ENCODE measurements around the gene ELL3.
"Not testable (repeated sequence)": the region's sequence is repeated elsewhere in the genome, so short reads cannot be mapped to it uniquely, and the experiment has no call there.

Gene ELL3

GRCh38 chr15:43749690-43750345 lies 26.9 kb downstream of the ELL3 start:
- no peak overlapping the region for H3K4me3 ChIP-seq (ENCODE audit: control insufficient read depth, low read depth, low read length)
- DNase-seq (ENCODE audit: low read depth) = no peak
- TF ChIP-seq, protein P1, sequence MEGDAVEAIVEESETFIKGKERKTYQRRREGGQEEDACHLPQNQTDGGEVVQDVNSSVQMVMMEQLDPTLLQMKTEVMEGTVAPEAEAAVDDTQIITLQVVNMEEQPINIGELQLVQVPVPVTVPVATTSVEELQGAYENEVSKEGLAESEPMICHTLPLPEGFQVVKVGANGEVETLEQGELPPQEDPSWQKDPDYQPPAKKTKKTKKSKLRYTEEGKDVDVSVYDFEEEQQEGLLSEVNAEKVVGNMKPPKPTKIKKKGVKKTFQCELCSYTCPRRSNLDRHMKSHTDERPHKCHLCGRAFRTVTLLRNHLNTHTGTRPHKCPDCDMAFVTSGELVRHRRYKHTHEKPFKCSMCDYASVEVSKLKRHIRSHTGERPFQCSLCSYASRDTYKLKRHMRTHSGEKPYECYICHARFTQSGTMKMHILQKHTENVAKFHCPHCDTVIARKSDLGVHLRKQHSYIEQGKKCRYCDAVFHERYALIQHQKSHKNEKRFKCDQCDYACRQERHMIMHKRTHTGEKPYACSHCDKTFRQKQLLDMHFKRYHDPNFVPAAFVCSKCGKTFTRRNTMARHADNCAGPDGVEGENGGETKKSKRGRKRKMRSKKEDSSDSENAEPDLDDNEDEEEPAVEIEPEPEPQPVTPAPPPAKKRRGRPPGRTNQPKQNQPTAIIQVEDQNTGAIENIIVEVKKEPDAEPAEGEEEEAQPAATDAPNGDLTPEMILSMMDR (IDR thresholded peaks at IDR 0.05; ENCODE audit: control insufficient read depth, insufficient read depth, low read depth, low read length, missing control alignments) = no peak

- no peak overlapping the region; the same call in 1 of the 2 replicates for H3K4me3 ChIP-seq (ENCODE audit: control insufficient read depth, low read depth, low read length)
- no peak for DNase-seq (ENCODE audit: low read depth)
- TF ChIP-seq, protein P1 (IDR thresholded peaks at IDR 0.05; ENCODE audit: control insufficient read depth, insufficient read depth, low read depth, low read length, missing control alignments) = no peak
Measured at GRCh38 chr15:43748376-43748775, 28.4 kb downstream of the ELL3 start.

- not testable (repeated sequence) for DNase-seq (ENCODE audit: low read depth)
- H3K4me3 ChIP-seq (ENCODE audit: control insufficient read depth, low read depth, low read length) = peak overlapping the region; percentile 94
Measured at GRCh38 chr15:43746903-43747309, 29.9 kb downstream of the ELL3 start.

DNA sequence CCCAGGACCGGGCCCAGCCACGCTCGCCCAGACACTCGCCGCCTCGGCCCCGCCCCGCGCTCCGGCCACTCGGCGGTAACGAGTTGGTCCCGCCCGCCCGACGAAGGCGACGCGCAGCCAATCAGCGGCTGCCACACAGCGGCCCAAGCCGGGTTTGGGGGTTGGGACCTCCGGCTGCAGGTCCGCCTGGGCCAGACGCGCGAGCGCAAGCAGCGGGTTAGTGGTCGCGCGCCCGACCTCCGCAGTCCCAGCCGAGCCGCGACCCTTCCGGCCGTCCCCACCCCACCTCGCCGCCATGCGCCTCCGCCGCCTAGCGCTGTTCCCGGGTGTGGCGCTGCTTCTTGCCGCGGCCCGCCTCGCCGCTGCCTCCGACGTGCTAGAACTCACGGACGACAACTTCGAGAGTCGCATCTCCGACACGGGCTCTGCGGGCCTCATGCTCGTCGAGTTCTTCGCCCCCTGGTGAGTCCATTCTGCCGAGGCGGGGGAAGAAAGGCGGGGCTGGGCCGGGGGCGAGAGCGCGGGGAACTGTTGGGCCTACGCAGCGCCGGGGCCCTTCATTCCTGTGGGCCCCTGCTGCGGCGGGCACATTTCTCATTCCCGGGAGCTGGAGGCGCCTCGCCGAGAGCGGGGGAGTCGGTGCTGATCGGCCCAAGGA lies 30.4 kb downstream of the ELL3 start, which contains the start of gene PDIA3:
Gene PDIA3 (plus strand): TSS at position 194 of the 658 bp plus-strand sequence. CDS start 102 bp downstream, at position 296.
- DNase-seq (ENCODE audit: low read depth) = peak; percentile 37
- peak within 1 kb of the TSS; percentile 94 for H3K4me3 ChIP-seq (ENCODE audit: control insufficient read depth, low read depth, low read length)

DNA sequence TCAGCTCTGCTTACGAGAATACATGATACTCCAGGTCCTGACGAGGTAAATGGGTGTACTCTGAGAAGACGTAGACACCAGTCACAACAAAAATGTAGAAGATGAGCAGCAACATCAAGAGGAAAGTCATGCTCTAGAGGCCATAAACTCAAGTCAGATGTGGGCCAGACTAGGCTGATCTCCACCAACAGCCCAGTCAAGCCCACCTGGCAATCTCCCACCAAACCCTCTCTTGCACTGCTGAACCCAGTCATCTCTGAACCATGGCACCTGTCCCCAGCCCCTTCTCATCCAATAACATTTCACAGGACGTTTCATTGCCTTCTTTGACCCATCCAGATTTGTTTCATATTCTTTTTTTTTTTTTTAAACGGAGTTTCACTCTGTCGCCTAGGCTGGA lies 41.4 kb downstream of the ELL3 start:
- no peak overlapping the region for H3K4me3 ChIP-seq (ENCODE audit: control insufficient read depth, low read depth, low read length)
- DNase-seq (ENCODE audit: low read depth) = no peak
- TF ChIP-seq, protein P1 (IDR thresholded peaks at IDR 0.05; ENCODE audit: control insufficient read depth, insufficient read depth, low read depth, low read length, missing control alignments) = no peak

- not testable (repeated sequence) for DNase-seq (ENCODE audit: low read depth); H3K4me3 ChIP-seq (ENCODE audit: control insufficient read depth, low read depth, low read length)
Measured at GRCh38 chr15:43728053-43728725, 48.6 kb downstream of the ELL3 start.

GRCh38 chr15:43726306-43726705 lies 50.5 kb downstream of the ELL3 start:
- not testable (repeated sequence) for DNase-seq (ENCODE audit: low read depth)

GRCh38 chr15:43723151-43723550 lies 53.6 kb downstream of the ELL3 start:
- TF ChIP-seq, protein P1 (IDR thresholded peaks at IDR 0.05; ENCODE audit: control insufficient read depth, insufficient read depth, low read depth, low read length, missing control alignments) = no peak
- no peak overlapping the region for H3K4me3 ChIP-seq (ENCODE audit: control insufficient read depth, low read depth, low read length)
- no peak for DNase-seq (ENCODE audit: low read depth)

More at GRCh38 chr15:43726306-43726705, 50.5 kb downstream of the ELL3 start:
- not testable (repeated sequence) for H3K4me3 ChIP-seq (ENCODE audit: control insufficient read depth, low read depth, low read length)
